Calu3 (cell line): Measurements from ENCODE around the gene MACO1. TPM values are rescaled to one million over a fixed set of nuclear protein-coding genes. Genes with fewer than 3 reads are reported as not detected.

Experiments
- BruUV-seq: library from RNA; stranded (reverse); fragments of 400-500 nt; replicated peaks from 2 replicates; lab custom pipeline; 2021; lab: Mats Ljungman, UMichigan
- CTCF ChIA-PET: fragments of 300-600 bp; sonication (Branson Sonifier 250); formaldehyde crosslinking; loops from one replicate; lab custom pipeline; 2022; ENCODE audit warnings: antibody characterized with exemption; lab: Charles Lee
- DNase-seq: peaks from one replicate; pipeline ENCODE4 v3.0.0; 2022
- H3K27ac Mint-ChIP-seq: one replicate; pipeline ENCODE4 v1.8.0; 2022; ENCODE audit warnings: mixed read lengths; ENCODE audit not compliant: unreplicated experiment
- H3K27me3 Mint-ChIP-seq: one replicate; pipeline ENCODE4 v1.8.0; 2022; ENCODE audit warnings: mixed read lengths; ENCODE audit not compliant: unreplicated experiment
- H3K36me3 Mint-ChIP-seq: one replicate; pipeline ENCODE4 v1.8.0; 2022; ENCODE audit warnings: mild to moderate bottlenecking, moderate library complexity, mixed read lengths; ENCODE audit not compliant: insufficient read depth, unreplicated experiment
- H3K4me1 Mint-ChIP-seq: one replicate; pipeline ENCODE4 v1.8.0; 2022; ENCODE audit warnings: mild to moderate bottlenecking, low read depth, mixed read lengths; ENCODE audit not compliant: unreplicated experiment
- H3K4me3 Mint-ChIP-seq: one replicate; pipeline ENCODE4 v1.8.0; 2022; ENCODE audit warnings: mild to moderate bottlenecking, low read depth, moderate library complexity, mixed read lengths; ENCODE audit not compliant: unreplicated experiment
- H3K9me3 Mint-ChIP-seq: one replicate; pipeline ENCODE4 v1.8.0; 2022; ENCODE audit warnings: low read depth, mixed read lengths; ENCODE audit not compliant: unreplicated experiment
- intact Hi-C: fragments of 100-400 bp; cut with micrococcal nuclease; formaldehyde crosslinking; loops from one replicate; pipeline ENCODE4 v1.10.0; 2022; ENCODE audit not compliant: unreplicated experiment
- total RNA-seq: library from RNA; stranded (reverse); gene quantifications from 2 replicates; pipeline ENCODE4 v1.2.3, GENCODE V29; 2022
- TF ChIP-seq, protein P1 (sequence below): fragments of 200-600 bp; IDR thresholded peaks from one replicate; pipeline ENCODE4 v1.8.0; 2022; ENCODE audit warnings: antibody characterized with exemption; ENCODE audit not compliant: unreplicated experiment

The MACO1 gene
- total RNA-seq, 1 experiment from 2014 or later, result 16.4 TPM

DNA sequence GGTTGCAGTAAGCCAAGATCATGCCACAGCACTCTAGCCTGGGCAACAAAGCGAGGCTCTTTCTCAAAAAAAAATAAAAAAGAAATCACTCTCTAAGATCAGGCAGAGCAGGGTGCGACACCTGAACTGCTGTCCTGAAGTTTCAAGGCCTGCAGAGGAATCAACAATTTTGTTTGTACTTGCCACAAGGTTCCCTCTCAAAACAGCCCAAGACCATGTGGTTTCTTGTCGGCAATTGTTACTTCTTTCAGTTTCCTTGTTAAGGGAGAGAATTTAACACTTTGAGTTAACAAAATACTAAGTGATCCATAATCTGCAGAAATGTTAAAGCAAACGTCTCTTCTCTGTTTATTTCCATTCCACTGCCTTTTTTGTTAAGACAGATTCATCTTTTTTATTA is 36.5 kb downstream of the MACO1 start:
- intact Hi-C loops, result no loop called here
- no peak overlapping the region for H3K27ac Mint-ChIP-seq
- CTCF ChIA-PET, result interaction anchor here (1.2 kb wide), 1 partner anchor 9 kb away, joined by 7 read pairs; no protein-coding TSS in a partner anchor
- no peaks in the 10 kb centered on the region for H3K9me3 Mint-ChIP-seq
- no peak overlapping the region for H3K4me3 Mint-ChIP-seq
- BruUV-seq, result no TSS peak
- TF ChIP-seq, protein P1, sequence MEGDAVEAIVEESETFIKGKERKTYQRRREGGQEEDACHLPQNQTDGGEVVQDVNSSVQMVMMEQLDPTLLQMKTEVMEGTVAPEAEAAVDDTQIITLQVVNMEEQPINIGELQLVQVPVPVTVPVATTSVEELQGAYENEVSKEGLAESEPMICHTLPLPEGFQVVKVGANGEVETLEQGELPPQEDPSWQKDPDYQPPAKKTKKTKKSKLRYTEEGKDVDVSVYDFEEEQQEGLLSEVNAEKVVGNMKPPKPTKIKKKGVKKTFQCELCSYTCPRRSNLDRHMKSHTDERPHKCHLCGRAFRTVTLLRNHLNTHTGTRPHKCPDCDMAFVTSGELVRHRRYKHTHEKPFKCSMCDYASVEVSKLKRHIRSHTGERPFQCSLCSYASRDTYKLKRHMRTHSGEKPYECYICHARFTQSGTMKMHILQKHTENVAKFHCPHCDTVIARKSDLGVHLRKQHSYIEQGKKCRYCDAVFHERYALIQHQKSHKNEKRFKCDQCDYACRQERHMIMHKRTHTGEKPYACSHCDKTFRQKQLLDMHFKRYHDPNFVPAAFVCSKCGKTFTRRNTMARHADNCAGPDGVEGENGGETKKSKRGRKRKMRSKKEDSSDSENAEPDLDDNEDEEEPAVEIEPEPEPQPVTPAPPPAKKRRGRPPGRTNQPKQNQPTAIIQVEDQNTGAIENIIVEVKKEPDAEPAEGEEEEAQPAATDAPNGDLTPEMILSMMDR, result no peak
- H3K27me3 Mint-ChIP-seq, result no peaks in the 10 kb centered on the region
- DNase-seq, result no peak
- no peaks in the 10 kb centered on the region for H3K4me1 Mint-ChIP-seq
- H3K36me3 Mint-ChIP-seq, result no peaks in the 10 kb centered on the region

DNA sequence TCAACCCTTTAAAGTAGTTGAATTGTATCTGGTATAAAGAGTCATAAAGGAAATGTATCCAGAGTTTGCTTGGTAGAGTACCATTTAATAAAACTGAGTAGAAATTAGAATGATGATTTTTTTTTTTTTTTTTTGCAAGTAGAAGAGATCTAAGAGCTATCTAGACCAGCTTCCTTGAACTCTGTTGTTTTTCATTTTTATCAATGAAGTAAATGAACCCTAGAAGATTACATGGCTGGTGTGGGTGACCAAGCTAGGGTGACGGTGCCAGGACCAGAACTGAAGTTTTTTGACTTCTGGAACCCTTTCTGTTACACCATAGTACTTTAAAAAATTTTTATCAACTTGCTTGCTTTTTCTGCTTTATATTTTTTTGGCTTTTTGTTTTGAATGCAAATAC is 36.9 kb downstream of the MACO1 start:
- TF ChIP-seq, protein P1, result no peak
- CTCF ChIA-PET, result interaction anchor here (1.2 kb wide), 1 partner anchor 9 kb away, joined by 7 read pairs; no protein-coding TSS in a partner anchor
- Mint-ChIP-seq H3K4me3 (no peak overlapping the region), H3K4me1 (no peaks in the 10 kb centered on the region), H3K9me3 (no peaks in the 10 kb centered on the region), H3K36me3 (no peaks in the 10 kb centered on the region), H3K27me3 (no peaks in the 10 kb centered on the region), H3K27ac (no peak overlapping the region)
- BruUV-seq, result no TSS peak
- no peak for DNase-seq
- intact Hi-C loops, result no loop called here

DNA sequence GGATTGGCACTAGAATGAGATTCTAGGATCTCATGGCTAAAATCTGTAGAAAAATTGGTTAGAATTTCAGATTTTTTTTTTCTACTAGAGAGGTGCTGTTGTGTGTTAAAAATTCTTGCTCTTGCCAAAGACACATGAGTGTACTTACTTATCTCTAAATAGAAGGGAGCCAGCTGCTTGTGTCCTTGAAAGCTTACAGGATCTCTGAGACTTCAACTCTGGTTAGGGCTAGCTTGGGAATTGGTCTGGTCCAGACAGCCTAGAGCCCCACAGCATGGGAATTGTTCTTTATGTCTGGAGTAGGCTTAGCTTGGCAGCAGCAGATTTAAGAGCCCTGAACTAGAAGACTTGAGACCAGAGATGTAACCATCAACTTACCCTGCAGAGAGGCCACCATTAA is 37.3 kb downstream of the MACO1 start:
- Mint-ChIP-seq H3K4me3 (no peak overlapping the region), H3K9me3 (no peaks in the 10 kb centered on the region), H3K27me3 (no peaks in the 10 kb centered on the region), H3K36me3 (peaks cover 1% of the 10 kb centered on the region), H3K4me1 (no peaks in the 10 kb centered on the region), H3K27ac (no peak overlapping the region)
- CTCF ChIA-PET, result interaction anchor here (1.2 kb wide), 1 partner anchor 8 kb away, joined by 7 read pairs; no protein-coding TSS in a partner anchor
- DNase-seq, result no peak
- intact Hi-C loops, result no loop called here
- TF ChIP-seq, protein P1, result no peak
- no TSS peak for BruUV-seq

DNA sequence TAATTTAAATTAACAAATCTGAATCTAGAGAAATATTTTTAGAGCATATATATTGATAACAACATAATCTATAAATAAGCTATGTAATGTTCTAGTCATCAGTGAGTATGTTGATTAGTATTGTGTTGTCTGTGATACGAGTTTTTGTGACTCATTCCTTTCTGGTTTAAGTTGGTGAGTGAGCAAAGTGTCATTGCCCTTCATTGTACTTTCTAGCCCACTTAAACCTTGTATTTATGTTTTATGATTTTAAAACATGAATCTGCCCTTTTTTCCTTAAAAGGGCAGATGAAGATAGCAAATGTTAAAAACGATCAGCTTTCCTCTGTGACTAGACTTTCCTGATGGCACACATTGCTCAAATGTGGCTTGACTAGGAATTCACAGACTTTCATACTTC is 38.5 kb downstream of the MACO1 start:
- no TSS peak for BruUV-seq
- Mint-ChIP-seq H3K4me1 (no peaks in the 10 kb centered on the region), H3K27ac (no peak overlapping the region), H3K4me3 (no peak overlapping the region), H3K36me3 (peaks cover 5% of the 10 kb centered on the region), H3K27me3 (no peaks in the 10 kb centered on the region), H3K9me3 (no peaks in the 10 kb centered on the region)
- CTCF ChIA-PET, result no interaction called here
- intact Hi-C loops, result no loop called here
- TF ChIP-seq, protein P1, result no peak
- DNase-seq, result no peak
